Parathyroid adenoma (tissue), 2 donors: ENCODE measurements around the gene FLG.
"Not testable (repeated sequence)": the region's sequence is repeated elsewhere in the genome, so short reads cannot be mapped to it uniquely, and the experiment has no call there.

ENCODE experiments used
- H2AFZ ChIP-seq: fragments of 300-600 bp; sonication (generic); one replicate; pipeline ENCODE4 v1.7.0; 2017; ENCODE audit warnings: antibody characterized with exemption, mild to moderate bottlenecking
- H3K27ac ChIP-seq: fragments of 300-600 bp; sonication (generic); one replicate; pipeline ENCODE4 v1.7.0; 2017
- H3K27me3 ChIP-seq: fragments of 300-600 bp; sonication (generic); one replicate; pipeline ENCODE4 v1.7.0; 2017; ENCODE audit warnings: low read length; ENCODE audit not compliant: control insufficient read depth, insufficient read depth
- H3K36me3 ChIP-seq: fragments of 300-600 bp; sonication (generic); one replicate; pipeline ENCODE4 v1.7.0; 2017; ENCODE audit warnings: low read length; ENCODE audit not compliant: control insufficient read depth, insufficient read depth
- H3K4me1 ChIP-seq: fragments of 300-600 bp; sonication (generic); one replicate; pipeline ENCODE4 v1.7.0; 2017; ENCODE audit warnings: control low read depth
- H3K4me2 ChIP-seq: fragments of 300-600 bp; sonication (generic); one replicate; pipeline ENCODE4 v1.7.0; 2017; ENCODE audit warnings: low read length
- H3K4me3 ChIP-seq: fragments of 300-600 bp; sonication (generic); one replicate; pipeline ENCODE4 v1.7.0; 2017; ENCODE audit warnings: low read depth, low read length
- H3K79me2 ChIP-seq: fragments of 300-600 bp; sonication (generic); one replicate; pipeline ENCODE4 v1.7.0; 2017; ENCODE audit warnings: control low read depth
- H3K9ac ChIP-seq: fragments of 300-600 bp; sonication (generic); one replicate; pipeline ENCODE4 v1.7.0; 2017; ENCODE audit warnings: mild to moderate bottlenecking
- H3K9me3 ChIP-seq: fragments of 300-600 bp; sonication (generic); one replicate; pipeline ENCODE4 v1.7.0; 2017; ENCODE audit warnings: low read length; ENCODE audit not compliant: control insufficient read depth
- TF ChIP-seq, protein P1 (sequence below): fragments of 300-600 bp; sonication (generic); IDR thresholded peaks from one replicate; pipeline ENCODE4 v1.7.0; 2017; ENCODE audit warnings: antibody characterized with exemption, mild to moderate bottlenecking
- donor health status: primary hyperparathyroidism.

Gene FLG

GRCh38 chr1:152343006-152343405 is 18.0 kb upstream of the FLG start:
- Histone ChIP-seq H3K4me2 (no peak overlapping the region), H3K36me3 (no peaks in the 10 kb centered on the region), H2AFZ (no peak overlapping the region), H3K4me1 (no peaks in the 10 kb centered on the region), H3K4me3 (no peak overlapping the region), H3K9ac (no peak overlapping the region), H3K27ac (no peak overlapping the region), H3K79me2 (no peaks in the 10 kb centered on the region), H3K27me3 (no peaks in the 10 kb centered on the region), H3K9me3 (no peaks in the 10 kb centered on the region)
- TF ChIP-seq, protein P1, sequence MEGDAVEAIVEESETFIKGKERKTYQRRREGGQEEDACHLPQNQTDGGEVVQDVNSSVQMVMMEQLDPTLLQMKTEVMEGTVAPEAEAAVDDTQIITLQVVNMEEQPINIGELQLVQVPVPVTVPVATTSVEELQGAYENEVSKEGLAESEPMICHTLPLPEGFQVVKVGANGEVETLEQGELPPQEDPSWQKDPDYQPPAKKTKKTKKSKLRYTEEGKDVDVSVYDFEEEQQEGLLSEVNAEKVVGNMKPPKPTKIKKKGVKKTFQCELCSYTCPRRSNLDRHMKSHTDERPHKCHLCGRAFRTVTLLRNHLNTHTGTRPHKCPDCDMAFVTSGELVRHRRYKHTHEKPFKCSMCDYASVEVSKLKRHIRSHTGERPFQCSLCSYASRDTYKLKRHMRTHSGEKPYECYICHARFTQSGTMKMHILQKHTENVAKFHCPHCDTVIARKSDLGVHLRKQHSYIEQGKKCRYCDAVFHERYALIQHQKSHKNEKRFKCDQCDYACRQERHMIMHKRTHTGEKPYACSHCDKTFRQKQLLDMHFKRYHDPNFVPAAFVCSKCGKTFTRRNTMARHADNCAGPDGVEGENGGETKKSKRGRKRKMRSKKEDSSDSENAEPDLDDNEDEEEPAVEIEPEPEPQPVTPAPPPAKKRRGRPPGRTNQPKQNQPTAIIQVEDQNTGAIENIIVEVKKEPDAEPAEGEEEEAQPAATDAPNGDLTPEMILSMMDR, result no peak

DNA sequence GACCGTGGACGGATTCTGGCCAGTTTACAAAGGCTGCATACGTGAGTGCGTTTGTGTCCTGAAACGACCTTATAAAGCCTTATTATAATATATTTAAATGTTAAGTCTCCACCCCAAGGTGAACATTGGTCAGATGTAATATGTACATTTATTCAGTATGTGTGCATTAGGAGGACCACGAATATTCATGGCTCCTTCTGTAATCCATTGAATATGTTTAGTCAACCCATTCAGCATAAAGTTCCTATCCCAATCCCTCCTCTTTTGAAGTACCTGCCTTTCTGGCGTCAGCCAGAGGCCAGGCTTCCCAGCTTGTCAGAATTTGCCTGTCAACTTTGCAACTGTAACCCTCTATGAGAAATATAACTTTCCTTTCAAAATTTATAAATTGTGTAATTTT is 10.4 kb upstream of the FLG start:
- H3K4me3 ChIP-seq, result no peak overlapping the region
- no peaks in the 10 kb centered on the region for H3K4me1 ChIP-seq
- H3K79me2 ChIP-seq, result no peaks in the 10 kb centered on the region
- TF ChIP-seq, protein P1, result no peak
- H3K27ac ChIP-seq, result no peak overlapping the region
- no peak overlapping the region for H3K4me2 ChIP-seq
- no peaks in the 10 kb centered on the region for H3K36me3 ChIP-seq
- H3K27me3 ChIP-seq, result no peaks in the 10 kb centered on the region
- no peaks in the 10 kb centered on the region for H3K9me3 ChIP-seq
- H2AFZ ChIP-seq, result no peak overlapping the region
- no peak overlapping the region for H3K9ac ChIP-seq

DNA sequence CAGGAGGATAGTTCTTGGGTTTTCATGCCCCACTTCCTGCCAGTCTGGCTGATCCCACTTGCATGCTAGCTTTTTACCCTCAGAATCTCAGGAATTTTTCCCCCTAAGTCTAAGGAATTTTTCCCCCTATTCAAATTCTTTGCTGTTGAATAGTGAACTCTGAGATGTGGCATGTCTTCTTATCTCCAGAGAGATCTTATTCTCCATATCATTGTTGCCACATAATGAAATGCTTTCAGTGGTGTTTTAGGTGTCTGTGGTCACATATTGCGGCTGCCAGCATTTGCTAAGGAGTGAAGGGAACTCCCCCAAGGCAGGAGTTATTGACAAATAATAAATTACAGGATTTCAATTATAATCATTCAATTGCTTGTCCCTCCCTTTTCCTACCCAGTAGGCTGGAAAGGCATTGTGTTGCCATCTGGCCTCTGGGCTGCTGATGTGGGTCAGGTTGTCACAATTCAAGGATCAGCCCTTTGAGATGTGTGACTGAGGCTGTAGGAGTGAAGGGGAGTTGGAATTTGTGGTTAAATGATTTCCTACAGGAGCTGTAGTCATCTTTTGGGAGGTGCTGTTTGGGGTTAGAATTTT is 3.9 kb upstream of the FLG start:
- TF ChIP-seq, protein P1, result no peak
- Histone ChIP-seq H3K4me1 (no peaks in the 10 kb centered on the region), H3K27ac (no peak overlapping the region), H3K9ac (no peak overlapping the region), H3K36me3 (no peaks in the 10 kb centered on the region), H2AFZ (no peak overlapping the region), H3K79me2 (no peaks in the 10 kb centered on the region), H3K4me2 (no peak overlapping the region), H3K4me3 (no peak overlapping the region), H3K27me3 (no peaks in the 10 kb centered on the region), H3K9me3 (no peaks in the 10 kb centered on the region)

DNA sequence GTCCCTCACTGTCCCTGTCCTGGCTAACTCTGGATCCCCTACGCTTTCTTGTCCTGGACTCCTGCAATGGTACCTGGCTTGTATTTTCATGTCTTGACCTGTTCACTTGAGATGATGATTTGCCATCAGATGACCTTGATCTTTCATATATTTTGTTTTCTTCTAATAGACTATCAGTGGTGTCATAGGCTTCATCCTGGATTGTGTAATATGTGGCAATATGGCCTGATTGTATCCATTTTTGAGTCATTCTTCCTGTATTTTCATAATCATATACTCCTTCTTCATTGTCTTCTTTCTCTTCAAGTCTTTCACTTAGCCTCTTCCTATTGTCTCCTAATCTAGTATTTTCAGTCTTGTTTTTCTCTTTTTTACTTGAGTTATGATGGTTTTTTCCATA is 11.1 kb downstream of the FLG start:
- TF ChIP-seq, protein P1, result no peak
- Histone ChIP-seq H3K27me3 (no peaks in the 10 kb centered on the region), H3K4me3 (no peak overlapping the region), H2AFZ (no peak overlapping the region), H3K9ac (no peak overlapping the region), H3K4me2 (no peak overlapping the region), H3K79me2 (no peaks in the 10 kb centered on the region), H3K9me3 (no peaks in the 10 kb centered on the region), H3K4me1 (no peaks in the 10 kb centered on the region), H3K36me3 (no peaks in the 10 kb centered on the region), H3K27ac (no peak overlapping the region)

GRCh38 chr1:152313319-152313801 is 11.7 kb downstream of the FLG start:
- H3K4me2 ChIP-seq, result no peak overlapping the region
- H3K9ac ChIP-seq, result no peak overlapping the region
- H3K36me3 ChIP-seq, result no peaks in the 10 kb centered on the region
- H3K79me2 ChIP-seq, result no peaks in the 10 kb centered on the region
- H3K9me3 ChIP-seq, result no peaks in the 10 kb centered on the region
- TF ChIP-seq, protein P1, result no peak
- no peaks in the 10 kb centered on the region for H3K4me1 ChIP-seq
- H2AFZ ChIP-seq, result no peak overlapping the region
- H3K4me3 ChIP-seq, result no peak overlapping the region
- no peaks in the 10 kb centered on the region for H3K27me3 ChIP-seq
- no peak overlapping the region for H3K27ac ChIP-seq

GRCh38 chr1:152312169-152312568 is 12.9 kb downstream of the FLG start:
- H2AFZ ChIP-seq, H3K27me3 ChIP-seq, H3K4me3 ChIP-seq, H3K9me3 ChIP-seq, H3K4me1 ChIP-seq, H3K4me2 ChIP-seq, H3K79me2 ChIP-seq, H3K27ac ChIP-seq, H3K9ac ChIP-seq, H3K36me3 ChIP-seq: not testable (repeated sequence)
